Sigmoid colon (tissue), 4 donors: ENCODE measurements around the gene INCA1.

ENCODE experiments used
- EP300 ChIP-seq, 4 donors: sonication (generic); formaldehyde crosslinking; IDR thresholded peaks; one replicate each; pipeline ENCODE4 v1.6.1; 2017; ENCODE audit warnings: antibody characterized with exemption in 4 of 4
- POLR2A ChIP-seq, 2 donors: fragments of 450-650 bp; IDR thresholded peaks; one replicate each; pipeline ENCODE4 v1.6.1; 2016; ENCODE audit warnings: antibody characterized with exemption in 2 of 2, mild to moderate bottlenecking in 2 of 2, moderate library complexity in 2 of 2
- POLR2AphosphoS5 ChIP-seq, 4 donors: sonication (generic); formaldehyde crosslinking; IDR thresholded peaks; one replicate each; pipeline ENCODE4 v1.6.1; 2017; ENCODE audit warnings: antibody characterized with exemption in 4 of 4
- TF ChIP-seq, protein P1 (sequence below), 4 experiments: fragments of 450-650 bp in 3 of 4; fragments of 200-600 bp in 1 of 4; IDR thresholded peaks; one replicate each; pipeline ENCODE4 v1.5.1; 2016 to 2019; ENCODE audit warnings: antibody characterized with exemption in 4 of 4, mild to moderate bottlenecking in 3 of 4, moderate library complexity in 2 of 4

DNA sequence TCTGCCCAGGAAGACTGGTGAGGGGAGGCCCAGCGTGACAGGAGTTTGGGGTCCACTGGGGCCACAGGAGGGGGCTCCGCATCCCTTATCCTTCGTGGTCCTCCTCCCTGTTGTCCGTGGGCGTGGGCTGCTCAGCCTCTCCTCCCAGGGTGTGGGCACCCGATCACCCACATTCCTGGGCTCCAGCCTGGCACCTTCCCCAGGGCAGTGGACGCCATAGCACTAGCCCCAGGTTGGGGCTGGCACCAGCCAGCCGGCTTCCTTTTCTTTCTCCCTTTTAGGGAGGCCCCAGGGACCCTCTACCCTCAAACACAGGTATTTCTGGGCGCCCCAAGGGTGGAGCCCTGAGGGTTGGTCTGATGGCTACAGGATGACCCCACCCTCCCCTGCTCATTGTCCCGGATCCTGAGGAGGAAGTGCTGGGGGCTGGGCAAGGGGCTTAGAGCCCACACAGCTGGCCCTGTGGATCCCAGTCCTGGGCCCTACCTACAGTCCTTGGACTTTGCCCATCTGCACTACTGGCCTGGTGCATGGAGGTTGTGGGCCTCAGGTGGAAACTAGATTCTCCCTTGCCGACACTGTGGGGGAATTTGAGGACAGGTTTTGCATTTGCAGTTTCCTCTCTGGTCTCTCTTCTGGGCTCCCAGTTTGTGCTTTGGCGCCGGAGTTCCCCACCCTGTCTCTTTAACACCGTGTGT, 1.6 kb upstream of the INCA1 start:
- no peak for TF ChIP-seq POLR2AphosphoS5 (IDR thresholded peaks at IDR 0.05)
- TF ChIP-seq, protein P1, sequence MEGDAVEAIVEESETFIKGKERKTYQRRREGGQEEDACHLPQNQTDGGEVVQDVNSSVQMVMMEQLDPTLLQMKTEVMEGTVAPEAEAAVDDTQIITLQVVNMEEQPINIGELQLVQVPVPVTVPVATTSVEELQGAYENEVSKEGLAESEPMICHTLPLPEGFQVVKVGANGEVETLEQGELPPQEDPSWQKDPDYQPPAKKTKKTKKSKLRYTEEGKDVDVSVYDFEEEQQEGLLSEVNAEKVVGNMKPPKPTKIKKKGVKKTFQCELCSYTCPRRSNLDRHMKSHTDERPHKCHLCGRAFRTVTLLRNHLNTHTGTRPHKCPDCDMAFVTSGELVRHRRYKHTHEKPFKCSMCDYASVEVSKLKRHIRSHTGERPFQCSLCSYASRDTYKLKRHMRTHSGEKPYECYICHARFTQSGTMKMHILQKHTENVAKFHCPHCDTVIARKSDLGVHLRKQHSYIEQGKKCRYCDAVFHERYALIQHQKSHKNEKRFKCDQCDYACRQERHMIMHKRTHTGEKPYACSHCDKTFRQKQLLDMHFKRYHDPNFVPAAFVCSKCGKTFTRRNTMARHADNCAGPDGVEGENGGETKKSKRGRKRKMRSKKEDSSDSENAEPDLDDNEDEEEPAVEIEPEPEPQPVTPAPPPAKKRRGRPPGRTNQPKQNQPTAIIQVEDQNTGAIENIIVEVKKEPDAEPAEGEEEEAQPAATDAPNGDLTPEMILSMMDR (IDR thresholded peaks at IDR 0.05), result no peak
- no peak for TF ChIP-seq POLR2A (IDR thresholded peaks at IDR 0.05)
- TF ChIP-seq EP300 (IDR thresholded peaks at IDR 0.05), result no peak
